RWPE1 (cell line): ENCODE data around the gene SLC27A1.
A peak's percentile ranks its signal among the peaks of the same experiment; 100 is the strongest.

ENCODE experiments used
- CTCF ChIA-PET: fragments of 350-600 bp; sonication (Branson Sonifier 250); formaldehyde crosslinking; extraction: SDS; loops from one replicate; lab custom pipeline; 2021; lab: Yijun Ruan, JAX
- POLR2A ChIA-PET: fragments of 400-600 bp; formaldehyde crosslinking; extraction: SDS; loops from one replicate; lab custom pipeline; 2020; ENCODE audit warnings: antibody characterized with exemption; ENCODE audit not compliant: low non-redundant PET; lab: Yijun Ruan, JAX
- DNase-seq: peaks from one replicate; pipeline ENCODE4 v3.0.0; 2012; ENCODE audit warnings: low spot score
- H3K27ac ChIP-seq: fragments of 450-650 bp; 2 replicates; pipeline ENCODE4 v1.5.1; 2017
- CTCF ChIP-seq: fragments of 450-650 bp; conservative IDR thresholded peaks from 2 replicates; pipeline ENCODE4 v1.5.1; 2017; ENCODE audit warnings: low read depth, mild to moderate bottlenecking

SLC27A1 gene

GRCh38 chr19:17435218-17435617 lies 35.1 kb upstream of the SLC27A1 start:
- no peak for TF ChIP-seq CTCF
- no peak for DNase-seq
- H3K27ac ChIP-seq: no peak overlapping the region
- CTCF ChIA-PET: interaction anchor here (0.7 kb wide), 1 partner anchor 518 kb away, joined by 4 read pairs; no protein-coding TSS in a partner anchor
- POLR2A ChIA-PET: no interaction called here

GRCh38 chr19:17436094-17436873 lies 34.0 kb upstream of the SLC27A1 start:
- no peak overlapping the region for H3K27ac ChIP-seq
- TF ChIP-seq CTCF: no peak
- ChIA-PET CTCF (interaction anchor here (0.7 kb wide), 1 partner anchor 924 kb away, joined by 3 read pairs; no protein-coding TSS in a partner anchor), POLR2A (no interaction called here)
- no peak for DNase-seq

- CTCF ChIA-PET: interaction anchor here (0.7 kb wide), 1 partner anchor 923 kb away, joined by 3 read pairs; no protein-coding TSS in a partner anchor
- H3K27ac ChIP-seq: no peak overlapping the region
- POLR2A ChIA-PET: no interaction called here
- no peak for DNase-seq
- TF ChIP-seq CTCF: no peak
Observed at GRCh38 chr19:17436874-17437267, 33.5 kb upstream of the SLC27A1 start.

- TF ChIP-seq CTCF: peak; percentile 62
- POLR2A ChIA-PET: no interaction called here
- H3K27ac ChIP-seq: no peak overlapping the region
- DNase-seq: peak; percentile 65
- CTCF ChIA-PET: interaction anchor here (0.6 to 1.9 kb wide), 10 partner anchors 9 to 132 kb away, joined by 3 to 9 read pairs (median 5); no protein-coding TSS in a partner anchor
Observed at GRCh38 chr19:17441241-17442021, 28.9 kb upstream of the SLC27A1 start.

- TF ChIP-seq CTCF: no peak
- DNase-seq: no peak
- CTCF ChIA-PET: no interaction called here
- no peak overlapping the region for H3K27ac ChIP-seq
- POLR2A ChIA-PET: no interaction called here
Observed at GRCh38 chr19:17445526-17446165, 24.7 kb upstream of the SLC27A1 start.

- DNase-seq: no peak
- no peak overlapping the region for H3K27ac ChIP-seq
- ChIA-PET POLR2A (no interaction called here), CTCF (interaction anchor here (0.7 to 0.9 kb wide), 2 partner anchors 11 to 166 kb away, joined by 3 to 5 read pairs; partner anchors contain the start of gene ANKLE1)
- no peak for TF ChIP-seq CTCF
Observed at GRCh38 chr19:17447704-17448130, 22.6 kb upstream of the SLC27A1 start.
